Thymus (tissue), 11 donors: ENCODE data around the gene GOLPH3. TPM values are rescaled to one million over a fixed set of nuclear protein-coding genes. Genes with fewer than 3 reads are reported as not detected.
"Not testable (repeated sequence)": the region's sequence is repeated elsewhere in the genome, so short reads cannot be mapped to it uniquely, and the experiment has no call there.

ENCODE experiments used
- DNase-seq, 9 donors: peaks; one replicate each; pipeline ENCODE4 v3.0.0-alpha.2; 2013; ENCODE audit warnings: low spot score in 9 of 9, low read depth in 6 of 9, missing footprints in 1 of 9
- H3K27ac ChIP-seq, 2 donors: one replicate each; pipeline ENCODE4 v1.5.1; 2013; ENCODE audit warnings: control low read depth in 1 of 2, low read depth in 1 of 2, low read length in 1 of 2, mild to moderate bottlenecking in 1 of 2, moderate library complexity in 1 of 2
- H3K27me3 ChIP-seq, 2 donors: one replicate each; pipeline ENCODE4 v1.5.1; 2013; ENCODE audit warnings: low read length in 1 of 2; ENCODE audit not compliant: control insufficient read depth in 2 of 2, insufficient read depth in 1 of 2
- H3K36me3 ChIP-seq, 2 donors: one replicate each; pipeline ENCODE4 v1.5.1; 2013; ENCODE audit warnings: low read length in 1 of 2, mild to moderate bottlenecking in 1 of 2, moderate library complexity in 1 of 2; ENCODE audit not compliant: control insufficient read depth in 2 of 2, insufficient read depth in 2 of 2
- H3K4me1 ChIP-seq, 2 donors: one replicate each; pipeline ENCODE4 v1.5.1; 2013; ENCODE audit warnings: low read length in 2 of 2; ENCODE audit not compliant: control insufficient read depth in 2 of 2, insufficient read depth in 2 of 2
- H3K4me3 ChIP-seq, 2 donors: one replicate each; pipeline ENCODE4 v1.5.1; 2013; ENCODE audit warnings: low read length in 2 of 2, control low read depth in 1 of 2, mild to moderate bottlenecking in 1 of 2
- H3K9me3 ChIP-seq, 2 donors: one replicate each; pipeline ENCODE4 v1.5.1; 2013; ENCODE audit warnings: low read length in 1 of 2, mild to moderate bottlenecking in 1 of 2; ENCODE audit not compliant: control insufficient read depth in 2 of 2, insufficient read depth in 1 of 2
- WGBS: extraction: QIAGEN DNeasy Blood & Tissue Kit; methylation state at CpG from one replicate; pipeline ENCODE4 v1.1.7; 2013; 5-methylcytosine and 5-hydroxymethylcytosine counted together
- polyA plus RNA-seq: library from polyadenylated mRNA; stranded (reverse); fragments of 200-250 nt; gene quantifications from one replicate; pipeline ENCODE4 v1.2.3, GENCODE V29; 2013
- total RNA-seq: library from RNA; stranded (reverse); fragments of 120-200 nt; gene quantifications from one replicate; pipeline ENCODE4 v1.2.4, GENCODE V29; 2013
- donor health status: healthy.

GOLPH3 gene
- total and polyA plus RNA-seq, 2 donors: 42.9 to 76.9 TPM

DNA sequence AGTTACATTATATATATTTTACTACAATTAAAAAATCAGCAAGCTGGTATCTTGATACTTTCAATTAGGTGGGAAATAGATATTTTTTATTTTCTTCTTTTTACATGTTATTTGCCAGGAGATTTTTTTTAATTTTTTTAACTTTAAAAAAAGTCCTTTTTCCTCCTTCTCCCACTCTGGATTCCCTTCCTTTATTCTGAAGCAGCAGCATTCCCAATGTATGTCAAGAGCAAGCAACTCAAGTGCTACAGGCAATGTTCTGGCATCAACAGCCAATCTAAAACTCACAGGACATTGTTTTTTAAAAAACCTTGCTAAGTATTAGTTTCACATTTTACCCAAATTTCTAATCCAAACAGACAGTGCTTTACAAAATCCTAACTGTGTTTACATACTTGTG lies 41.4 kb downstream of the GOLPH3 start:
- no peak overlapping the region for H3K27ac ChIP-seq
- H3K4me1 ChIP-seq: no peaks in the 10 kb centered on the region
- H3K36me3 ChIP-seq: peaks cover 19 to 27% of the 10 kb centered on the region in 2 donors
- no peaks in the 10 kb centered on the region for H3K27me3 ChIP-seq
- no peaks in the 10 kb centered on the region for H3K9me3 ChIP-seq
- no peak for DNase-seq
- no peak overlapping the region for H3K4me3 ChIP-seq

DNA sequence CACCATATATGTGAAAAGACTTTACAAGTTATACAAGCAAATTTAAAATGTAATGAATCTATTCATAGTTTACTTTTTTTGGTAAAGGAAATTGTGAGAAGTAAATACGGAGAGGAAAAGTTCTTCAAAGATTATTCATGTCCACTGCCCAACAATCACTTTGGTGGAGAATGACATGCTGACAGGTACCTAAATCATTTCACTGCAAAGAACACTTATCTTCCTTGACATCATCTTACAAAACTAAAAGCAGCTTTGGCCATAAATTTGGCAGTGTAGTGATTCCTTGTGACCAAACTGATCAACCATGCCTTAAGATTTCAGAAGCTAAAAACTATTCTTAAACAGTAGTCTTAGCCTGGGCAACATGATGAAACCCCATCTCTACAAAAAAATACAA lies 42.5 kb downstream of the GOLPH3 start:
- WGBS: 99% methylated on average over 1 of the region's 1 CpG
- H3K36me3 ChIP-seq: peaks cover 22 to 31% of the 10 kb centered on the region in 2 donors
- no peak overlapping the region for H3K27ac ChIP-seq
- H3K4me1 ChIP-seq: no peaks in the 10 kb centered on the region
- no peak for DNase-seq
- no peaks in the 10 kb centered on the region for H3K9me3 ChIP-seq
- no peak overlapping the region for H3K4me3 ChIP-seq
- no peaks in the 10 kb centered on the region for H3K27me3 ChIP-seq

DNA sequence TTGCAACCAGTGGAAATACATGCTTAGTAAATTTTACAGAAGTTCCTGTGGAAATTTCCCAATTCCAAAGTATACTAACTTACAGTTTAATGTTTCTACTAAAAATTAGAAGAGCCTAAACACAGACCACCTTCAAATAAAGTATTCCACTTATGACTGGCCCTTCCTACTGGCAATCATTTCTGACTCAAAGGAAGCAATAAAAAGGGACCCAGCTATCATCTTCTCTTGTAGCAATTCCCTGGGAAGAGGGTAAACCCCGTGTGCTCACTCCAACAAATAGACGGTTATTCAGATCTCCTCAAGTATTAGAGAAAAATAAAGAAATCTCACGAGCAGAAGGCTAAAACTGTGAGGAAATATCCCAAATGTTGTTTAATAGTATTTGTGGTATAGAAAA lies 43.3 kb downstream of the GOLPH3 start:
- WGBS: 98% methylated on average over 3 of the region's 3 CpGs
- no peak overlapping the region for H3K27ac ChIP-seq
- DNase-seq: no peak
- no peaks in the 10 kb centered on the region for H3K27me3 ChIP-seq
- H3K36me3 ChIP-seq: peaks cover 28 to 36% of the 10 kb centered on the region in 2 donors
- H3K9me3 ChIP-seq: no peaks in the 10 kb centered on the region
- no peaks in the 10 kb centered on the region for H3K4me1 ChIP-seq
- H3K4me3 ChIP-seq: no peak overlapping the region

DNA sequence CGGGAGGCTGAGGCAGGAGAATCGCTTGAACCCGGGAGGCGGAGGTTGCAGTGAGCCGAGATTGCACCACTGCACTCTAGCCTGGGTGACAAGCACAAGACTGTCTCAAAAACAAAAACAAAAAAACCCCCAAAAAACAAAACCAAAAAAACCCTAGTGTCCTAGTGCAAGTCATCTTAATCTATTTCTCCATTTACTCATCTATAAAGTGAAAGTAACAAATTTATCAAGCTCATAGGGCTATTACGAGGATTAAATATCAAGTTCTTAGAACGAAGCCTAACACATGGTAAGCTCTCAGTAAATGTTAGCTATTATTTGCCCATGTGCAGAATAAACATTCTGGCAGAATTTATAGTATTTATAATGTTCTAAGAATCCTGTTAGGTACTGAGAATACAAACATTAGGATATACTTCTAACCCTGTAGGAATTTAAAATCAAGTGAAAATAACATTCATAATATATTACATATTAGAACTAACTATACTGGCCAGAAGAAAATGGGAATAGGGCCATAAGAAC lies 45.0 kb downstream of the GOLPH3 start:
- Histone ChIP-seq H3K27ac (no peak overlapping the region), H3K4me3 (no peak overlapping the region), H3K27me3 (no peaks in the 10 kb centered on the region), H3K36me3 (peaks cover 22 to 33% of the 10 kb centered on the region in 2 donors), H3K9me3 (no peaks in the 10 kb centered on the region), H3K4me1 (no peaks in the 10 kb centered on the region)
- WGBS: 96% methylated on average over 7 of the region's 7 CpGs
- DNase-seq: no peak

DNA sequence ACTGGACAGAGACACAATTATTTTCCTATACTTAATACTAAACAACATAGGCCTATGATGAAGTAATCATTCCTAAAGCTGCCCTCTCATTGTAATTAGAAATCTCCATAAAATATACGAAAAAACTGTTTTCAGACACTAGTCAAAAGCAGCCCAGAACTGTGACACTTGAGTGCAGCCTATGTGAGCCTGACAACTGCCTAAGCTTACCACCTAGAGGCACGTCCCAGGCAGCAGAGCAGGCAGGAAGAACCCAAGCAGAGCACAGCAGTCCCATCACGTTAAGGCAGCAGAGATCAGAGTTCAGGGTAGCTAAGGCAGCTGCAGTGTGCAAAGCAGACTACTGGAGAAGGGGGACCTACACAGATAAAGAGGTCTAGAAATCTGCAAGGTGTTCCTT lies 46.4 kb downstream of the GOLPH3 start:
- Histone ChIP-seq H3K4me1 (no peaks in the 10 kb centered on the region), H3K27ac (no peak overlapping the region), H3K36me3 (peaks cover 20 to 36% of the 10 kb centered on the region in 2 donors)

DNA sequence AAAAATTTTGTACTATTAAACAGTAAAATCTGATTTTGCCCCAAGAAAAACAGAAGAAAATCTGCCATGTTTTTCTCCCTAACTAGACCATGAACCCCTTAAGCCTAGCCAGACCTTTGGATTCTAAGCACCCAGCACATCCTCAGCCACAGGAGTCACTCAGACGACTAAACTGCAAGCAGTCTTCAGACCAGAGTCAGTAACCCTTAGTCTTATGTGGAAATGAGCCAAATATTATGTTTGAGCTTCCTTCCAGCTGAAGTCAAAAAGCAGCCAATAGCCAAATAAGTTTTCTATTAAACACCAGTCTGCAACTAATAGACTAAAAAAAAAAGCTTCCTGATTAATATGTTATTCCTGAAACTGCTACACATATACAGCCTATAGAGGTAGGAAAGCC lies 47.4 kb downstream of the GOLPH3 start:
- H3K36me3 ChIP-seq: peaks cover 23 to 40% of the 10 kb centered on the region in 2 donors
- WGBS: 96% methylated on average over 1 of the region's 1 CpG
- DNase-seq: no peak
- H3K27me3 ChIP-seq: no peaks in the 10 kb centered on the region
- no peak overlapping the region for H3K27ac ChIP-seq
- H3K4me1 ChIP-seq: no peaks in the 10 kb centered on the region
- H3K4me3 ChIP-seq: no peak overlapping the region
- H3K9me3 ChIP-seq: no peaks in the 10 kb centered on the region

More for the DNA sequence above, 46.4 kb downstream of the GOLPH3 start:
- WGBS: 93% methylated on average over 3 of the region's 3 CpGs
- H3K4me3 ChIP-seq: no peak overlapping the region
- H3K9me3 ChIP-seq: no peaks in the 10 kb centered on the region
- DNase-seq: no peak
- no peaks in the 10 kb centered on the region for H3K27me3 ChIP-seq

DNA sequence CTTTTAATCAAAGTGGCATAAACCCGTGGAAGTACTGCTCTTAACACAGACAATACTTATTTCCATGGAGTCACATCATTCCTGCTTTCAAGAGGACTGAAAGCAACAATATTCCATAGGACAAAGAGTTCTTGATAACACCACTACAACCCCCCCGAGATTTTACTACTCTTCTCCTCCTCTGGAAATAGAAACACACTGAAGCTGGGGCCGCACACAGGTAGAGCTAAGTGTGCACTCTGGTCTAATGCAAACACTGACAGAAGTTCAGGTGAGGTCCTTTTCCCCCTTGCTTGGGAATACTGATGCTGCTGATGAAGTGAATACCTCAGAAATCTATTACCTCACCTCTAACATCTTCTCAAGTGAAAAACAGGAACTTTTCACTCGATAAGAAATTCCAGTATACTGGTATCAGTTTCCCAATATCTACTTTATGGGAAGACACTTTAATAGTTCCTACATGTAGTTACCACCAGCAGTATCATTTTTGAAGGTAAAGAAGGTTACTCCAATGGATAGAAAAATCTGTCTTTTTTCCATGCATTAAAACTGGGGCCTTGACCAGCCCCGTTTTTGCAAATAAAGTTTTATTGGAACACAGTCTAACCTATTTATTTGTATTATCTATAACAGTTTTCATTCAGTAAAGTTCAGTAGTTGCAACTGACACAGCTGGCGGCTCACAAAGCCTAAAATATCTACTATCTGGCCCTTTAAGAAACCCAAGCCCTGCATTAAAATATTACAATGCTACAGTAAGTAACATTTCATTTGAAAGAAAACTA lies 50.0 kb downstream of the GOLPH3 start:
- WGBS: 97% methylated on average over 6 of the region's 6 CpGs

DNA sequence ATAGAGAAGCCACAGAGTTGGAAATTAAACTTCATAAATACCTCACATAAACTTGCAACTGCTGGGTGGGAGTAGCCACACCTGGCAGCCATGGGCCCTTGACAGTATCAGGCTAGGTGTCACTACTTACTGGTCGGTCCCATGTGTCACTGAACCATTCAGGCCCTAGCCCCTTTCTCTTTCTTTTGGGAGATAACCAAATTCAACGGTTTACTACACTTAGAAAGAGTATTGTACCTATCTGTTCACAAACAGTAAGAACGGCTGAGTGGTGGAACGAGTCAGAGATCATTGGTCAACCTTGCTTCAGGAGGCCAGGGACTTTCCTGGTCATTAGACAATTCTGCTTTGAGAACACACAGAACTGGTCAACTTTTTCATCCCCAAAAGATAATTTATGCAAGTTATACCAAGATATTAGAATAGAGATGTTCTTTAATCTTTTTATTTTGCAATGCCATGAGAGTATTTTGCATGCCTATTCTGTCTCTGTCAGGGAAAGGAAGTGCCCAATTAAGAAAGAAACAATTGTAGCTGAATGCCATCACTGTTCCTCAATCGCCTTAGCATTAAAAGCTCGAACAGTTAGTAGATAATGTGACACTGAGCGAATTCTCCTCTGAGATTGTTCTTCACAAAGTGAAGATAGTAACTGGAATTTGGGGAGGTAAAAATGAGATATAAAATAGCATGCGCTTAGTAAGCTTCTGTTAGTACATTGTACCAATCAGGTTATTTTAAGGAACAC lies 50.9 kb downstream of the GOLPH3 start:
- H3K4me3 ChIP-seq: no peak overlapping the region
- H3K4me1 ChIP-seq: no peaks in the 10 kb centered on the region
- peaks cover 25 to 52% of the 10 kb centered on the region in 2 donors for H3K36me3 ChIP-seq
- 98% methylated on average over 8 of the region's 8 CpGs for WGBS
- no peak overlapping the region for H3K27ac ChIP-seq
- no peak for DNase-seq
- no peaks in the 10 kb centered on the region for H3K9me3 ChIP-seq
- no peaks in the 10 kb centered on the region for H3K27me3 ChIP-seq

More for the DNA sequence above, 50.0 kb downstream of the GOLPH3 start:
- Histone ChIP-seq H3K27ac (no peak overlapping the region), H3K9me3 (no peaks in the 10 kb centered on the region), H3K4me3 (no peak overlapping the region), H3K4me1 (no peaks in the 10 kb centered on the region), H3K27me3 (no peaks in the 10 kb centered on the region), H3K36me3 (peaks cover 28 to 52% of the 10 kb centered on the region in 2 donors)
- DNase-seq: no peak

DNA sequence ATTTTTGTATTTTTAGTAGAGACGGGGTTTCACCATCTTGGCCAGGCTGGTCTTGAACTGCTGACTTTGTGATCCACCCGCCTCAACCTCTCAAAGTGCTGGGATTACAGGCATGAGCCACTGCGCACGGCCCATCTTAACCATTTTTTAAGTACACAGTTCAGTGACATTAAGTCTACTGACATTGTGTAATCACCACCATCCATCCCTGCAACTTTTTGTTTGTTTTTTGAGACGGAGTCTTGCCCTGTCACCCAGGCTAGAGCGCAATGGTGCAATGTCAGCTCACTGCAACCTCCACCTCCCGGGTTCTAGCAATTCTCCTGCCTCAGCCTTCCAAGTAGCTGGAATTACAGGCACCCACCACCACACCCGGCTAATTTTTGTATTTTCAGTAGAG lies 55.2 kb downstream of the GOLPH3 start:
- not testable (repeated sequence) for DNase-seq, H3K4me1 ChIP-seq, H3K27ac ChIP-seq, H3K27me3 ChIP-seq, H3K4me3 ChIP-seq, H3K9me3 ChIP-seq
- H3K36me3 ChIP-seq: peaks cover 17 to 34% of the 10 kb centered on the region in 2 donors
- over 99% methylated on average over 8 of the region's 8 CpGs for WGBS
